HepG2 (cell line): Measurements from ENCODE around the gene CNOT10.

ENCODE experiments used
- CHCHD3 ChIP-seq: sonication (generic); formaldehyde crosslinking; IDR thresholded peaks from 2 replicates; pipeline ENCODE4 v1.8.0; 2022; ENCODE audit warnings: mild to moderate bottlenecking, missing genetic modification reagents, moderate library complexity
- EED ChIP-seq: sonication (generic); formaldehyde crosslinking; IDR thresholded peaks from 2 replicates; pipeline ENCODE4 v1.5.0; 2020; ENCODE audit warnings: mild to moderate bottlenecking, missing genetic modification reagents
- EP300 ChIP-seq, 3 experiments: sonication (generic) in 1 of 3; formaldehyde crosslinking in 1 of 3; IDR thresholded peaks; 2 replicates each; pipeline versions ENCODE4 v1.5.1 to v1.6.1; 2011 to 2020; ENCODE audit warnings: low read depth in 2 of 3, low read length in 2 of 3, borderline replicate concordance in 1 of 3, improper control_type of control experiment in 1 of 3, mild to moderate bottlenecking in 1 of 3, missing genetic modification reagents in 1 of 3, moderate library complexity in 1 of 3
- PHF8 ChIP-seq: sonication (generic); formaldehyde crosslinking; IDR thresholded peaks from 2 replicates; pipeline ENCODE4 v1.5.0; 2020; ENCODE audit warnings: missing genetic modification reagents
- RELA ChIP-seq: sonication (generic); formaldehyde crosslinking; IDR thresholded peaks from 2 replicates; pipeline ENCODE4 v1.4.0; 2020; ENCODE audit warnings: missing genetic modification reagents
- ZBTB20 ChIP-seq: sonication (generic); formaldehyde crosslinking; IDR thresholded peaks from 2 replicates; pipeline ENCODE4 v1.8.1; 2023; ENCODE audit warnings: missing genetic modification reagents, low read depth, mild to moderate bottlenecking, borderline replicate concordance
- ZNF101 ChIP-seq: sonication (generic); formaldehyde crosslinking; IDR thresholded peaks from 2 replicates; pipeline ENCODE4 v1.4.0; 2020; ENCODE audit warnings: mild to moderate bottlenecking, low read depth, missing genetic modification reagents, borderline replicate concordance
- ZNF3 ChIP-seq: IDR thresholded peaks from 2 replicates; pipeline ENCODE4 v1.7.0; 2017; ENCODE audit warnings: inconsistent platforms
- TF ChIP-seq, protein P1 (sequence below): sonication (generic); formaldehyde crosslinking; IDR thresholded peaks from 2 replicates; pipeline ENCODE4 v1.4.0; 2020; ENCODE audit warnings: missing genetic modification reagents
- TF ChIP-seq, protein P2 (sequence below): sonication (generic); formaldehyde crosslinking; IDR thresholded peaks from 2 replicates; pipeline ENCODE4 v1.5.0; 2020; ENCODE audit warnings: mild to moderate bottlenecking, missing genetic modification reagents, moderate library complexity

- TF ChIP-seq CHCHD3 (CRISPR knock-in tag) (no peak), EP300 (IDR thresholded peaks at IDR 0.05; ENCODE audit: low read depth in 2 of 2, low read length in 2 of 2) (no peak), EP300 (CRISPR knock-in tag; IDR thresholded peaks at IDR 0.05; ENCODE audit: borderline replicate concordance) (no peak), EED (CRISPR knock-in tag) (no peak), ZNF101 (CRISPR knock-in tag) (no peak), ZNF3 (CRISPR knock-in tag) (no peak), ZBTB20 (CRISPR knock-in tag) (no peak), RELA (no peak), PHF8 (CRISPR knock-in tag) (no peak; the same call in 1 of the 2 replicates)
- TF ChIP-seq, protein P1, sequence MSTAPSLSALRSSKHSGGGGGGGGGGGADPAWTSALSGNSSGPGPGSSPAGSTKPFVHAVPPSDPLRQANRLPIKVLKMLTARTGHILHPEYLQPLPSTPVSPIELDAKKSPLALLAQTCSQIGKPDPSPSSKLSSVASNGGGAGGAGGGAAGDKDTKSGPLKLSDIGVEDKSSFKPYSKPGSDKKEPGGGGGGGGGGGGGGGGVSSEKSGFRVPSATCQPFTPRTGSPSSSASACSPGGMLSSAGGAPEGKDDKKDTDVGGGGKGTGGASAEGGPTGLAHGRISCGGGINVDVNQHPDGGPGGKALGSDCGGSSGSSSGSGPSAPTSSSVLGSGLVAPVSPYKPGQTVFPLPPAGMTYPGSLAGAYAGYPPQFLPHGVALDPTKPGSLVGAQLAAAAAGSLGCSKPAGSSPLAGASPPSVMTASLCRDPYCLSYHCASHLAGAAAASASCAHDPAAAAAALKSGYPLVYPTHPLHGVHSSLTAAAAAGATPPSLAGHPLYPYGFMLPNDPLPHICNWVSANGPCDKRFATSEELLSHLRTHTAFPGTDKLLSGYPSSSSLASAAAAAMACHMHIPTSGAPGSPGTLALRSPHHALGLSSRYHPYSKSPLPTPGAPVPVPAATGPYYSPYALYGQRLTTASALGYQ (CRISPR knock-in tag): no peak
- TF ChIP-seq, protein P2, sequence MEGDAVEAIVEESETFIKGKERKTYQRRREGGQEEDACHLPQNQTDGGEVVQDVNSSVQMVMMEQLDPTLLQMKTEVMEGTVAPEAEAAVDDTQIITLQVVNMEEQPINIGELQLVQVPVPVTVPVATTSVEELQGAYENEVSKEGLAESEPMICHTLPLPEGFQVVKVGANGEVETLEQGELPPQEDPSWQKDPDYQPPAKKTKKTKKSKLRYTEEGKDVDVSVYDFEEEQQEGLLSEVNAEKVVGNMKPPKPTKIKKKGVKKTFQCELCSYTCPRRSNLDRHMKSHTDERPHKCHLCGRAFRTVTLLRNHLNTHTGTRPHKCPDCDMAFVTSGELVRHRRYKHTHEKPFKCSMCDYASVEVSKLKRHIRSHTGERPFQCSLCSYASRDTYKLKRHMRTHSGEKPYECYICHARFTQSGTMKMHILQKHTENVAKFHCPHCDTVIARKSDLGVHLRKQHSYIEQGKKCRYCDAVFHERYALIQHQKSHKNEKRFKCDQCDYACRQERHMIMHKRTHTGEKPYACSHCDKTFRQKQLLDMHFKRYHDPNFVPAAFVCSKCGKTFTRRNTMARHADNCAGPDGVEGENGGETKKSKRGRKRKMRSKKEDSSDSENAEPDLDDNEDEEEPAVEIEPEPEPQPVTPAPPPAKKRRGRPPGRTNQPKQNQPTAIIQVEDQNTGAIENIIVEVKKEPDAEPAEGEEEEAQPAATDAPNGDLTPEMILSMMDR: no peak
Observed at GRCh38 chr3:32821686-32822296, 136.8 kb downstream of the CNOT10 start.
